Thymus (tissue), 11 donors: Measurements from ENCODE around the gene SLC38A3. TPM values are rescaled to one million over a fixed set of nuclear protein-coding genes. Genes with fewer than 3 reads are reported as not detected.

Experiments
- DNase-seq, 9 donors: peaks; one replicate each; pipeline ENCODE4 v3.0.0-alpha.2; 2013; ENCODE audit warnings: low spot score in 9 of 9, low read depth in 6 of 9, missing footprints in 1 of 9
- H3K27ac ChIP-seq, 2 donors: one replicate each; pipeline ENCODE4 v1.5.1; 2013; ENCODE audit warnings: control low read depth in 1 of 2, low read depth in 1 of 2, low read length in 1 of 2, mild to moderate bottlenecking in 1 of 2, moderate library complexity in 1 of 2
- H3K27me3 ChIP-seq, 2 donors: one replicate each; pipeline ENCODE4 v1.5.1; 2013; ENCODE audit warnings: low read length in 1 of 2; ENCODE audit not compliant: control insufficient read depth in 2 of 2, insufficient read depth in 1 of 2
- H3K36me3 ChIP-seq, 2 donors: one replicate each; pipeline ENCODE4 v1.5.1; 2013; ENCODE audit warnings: low read length in 1 of 2, mild to moderate bottlenecking in 1 of 2, moderate library complexity in 1 of 2; ENCODE audit not compliant: control insufficient read depth in 2 of 2, insufficient read depth in 2 of 2
- H3K4me1 ChIP-seq, 2 donors: one replicate each; pipeline ENCODE4 v1.5.1; 2013; ENCODE audit warnings: low read length in 2 of 2; ENCODE audit not compliant: control insufficient read depth in 2 of 2, insufficient read depth in 2 of 2
- H3K4me3 ChIP-seq, 2 donors: one replicate each; pipeline ENCODE4 v1.5.1; 2013; ENCODE audit warnings: low read length in 2 of 2, control low read depth in 1 of 2, mild to moderate bottlenecking in 1 of 2
- H3K9me3 ChIP-seq, 2 donors: one replicate each; pipeline ENCODE4 v1.5.1; 2013; ENCODE audit warnings: low read length in 1 of 2, mild to moderate bottlenecking in 1 of 2; ENCODE audit not compliant: control insufficient read depth in 2 of 2, insufficient read depth in 1 of 2
- WGBS: extraction: QIAGEN DNeasy Blood & Tissue Kit; methylation state at CpG from one replicate; pipeline ENCODE4 v1.1.7; 2013; 5-methylcytosine and 5-hydroxymethylcytosine counted together
- polyA plus RNA-seq: library from polyadenylated mRNA; stranded (reverse); fragments of 200-250 nt; gene quantifications from one replicate; pipeline ENCODE4 v1.2.3, GENCODE V29; 2013
- total RNA-seq: library from RNA; stranded (reverse); fragments of 120-200 nt; gene quantifications from one replicate; pipeline ENCODE4 v1.2.4, GENCODE V29; 2013
- donor health status: healthy.

The SLC38A3 gene
- total and polyA plus RNA-seq, 2 donors: 0.05 to 0.18 TPM

GRCh38 chr3:50174517-50174895, 30.6 kb upstream of the SLC38A3 start:
- Histone ChIP-seq H3K27ac (no peak overlapping the region), H3K4me3 (no peak overlapping the region), H3K36me3 (no peaks in the 10 kb centered on the region), H3K9me3 (peaks cover 0 to 5% of the 10 kb centered on the region in 2 donors), H3K27me3 (no peaks in the 10 kb centered on the region), H3K4me1 (no peaks in the 10 kb centered on the region)
- DNase-seq: no peak
- WGBS: 96% methylated on average over 7 of the region's 7 CpGs

- H3K9me3 ChIP-seq: peaks cover 0 to 5% of the 10 kb centered on the region in 2 donors
- no peak overlapping the region for H3K27ac ChIP-seq
- H3K4me1 ChIP-seq: no peaks in the 10 kb centered on the region
- 96% methylated on average over 17 of the region's 17 CpGs for WGBS
- H3K27me3 ChIP-seq: no peaks in the 10 kb centered on the region
- H3K36me3 ChIP-seq: no peaks in the 10 kb centered on the region
- no peak overlapping the region for H3K4me3 ChIP-seq
- DNase-seq: no peak
Observed at GRCh38 chr3:50174947-50175524, 30.0 kb upstream of the SLC38A3 start.

GRCh38 chr3:50177346-50177745, 27.7 kb upstream of the SLC38A3 start:
- Histone ChIP-seq H3K27me3 (no peaks in the 10 kb centered on the region), H3K4me3 (no peak overlapping the region), H3K36me3 (no peaks in the 10 kb centered on the region), H3K27ac (no peak overlapping the region), H3K9me3 (no peaks in the 10 kb centered on the region), H3K4me1 (no peaks in the 10 kb centered on the region)
- DNase-seq: no peak
- WGBS: 99% methylated on average over 2 of the region's 2 CpGs

- Histone ChIP-seq H3K27me3 (no peaks in the 10 kb centered on the region), H3K9me3 (no peaks in the 10 kb centered on the region), H3K4me1 (no peaks in the 10 kb centered on the region), H3K4me3 (no peak overlapping the region), H3K27ac (no peak overlapping the region), H3K36me3 (no peaks in the 10 kb centered on the region)
- WGBS: 47% methylated on average over 2 of the region's 2 CpGs
- DNase-seq: no peak
Observed at GRCh38 chr3:50179710-50180109, 25.4 kb upstream of the SLC38A3 start.

- 100% methylated on average over 5 of the region's 5 CpGs for WGBS
- Histone ChIP-seq H3K27ac (no peak overlapping the region), H3K4me3 (no peak overlapping the region), H3K9me3 (no peaks in the 10 kb centered on the region), H3K4me1 (no peaks in the 10 kb centered on the region), H3K36me3 (no peaks in the 10 kb centered on the region), H3K27me3 (no peaks in the 10 kb centered on the region)
- DNase-seq: no peak
Observed at GRCh38 chr3:50181985-50182384, 23.1 kb upstream of the SLC38A3 start.

- H3K4me3 ChIP-seq: no peak overlapping the region
- H3K36me3 ChIP-seq: no peaks in the 10 kb centered on the region
- H3K9me3 ChIP-seq: no peaks in the 10 kb centered on the region
- no peaks in the 10 kb centered on the region for H3K27me3 ChIP-seq
- H3K4me1 ChIP-seq: no peaks in the 10 kb centered on the region
- no peak for DNase-seq
- H3K27ac ChIP-seq: no peak overlapping the region
- WGBS: 96% methylated on average over 26 of the region's 26 CpGs
Observed at GRCh38 chr3:50182533-50183099, 22.5 kb upstream of the SLC38A3 start.

GRCh38 chr3:50183755-50184154, 21.3 kb upstream of the SLC38A3 start:
- H3K36me3 ChIP-seq: no peaks in the 10 kb centered on the region

GRCh38 chr3:50184242-50184978, 20.7 kb upstream of the SLC38A3 start:
- Histone ChIP-seq H3K27ac (no peak overlapping the region), H3K27me3 (no peaks in the 10 kb centered on the region), H3K4me3 (no peak overlapping the region), H3K36me3 (no peaks in the 10 kb centered on the region), H3K9me3 (no peaks in the 10 kb centered on the region), H3K4me1 (no peaks in the 10 kb centered on the region)
- 96% methylated on average over 21 of the region's 21 CpGs for WGBS
- DNase-seq: no peak

More at GRCh38 chr3:50183755-50184154, 21.3 kb upstream of the SLC38A3 start:
- H3K9me3 ChIP-seq: no peaks in the 10 kb centered on the region
- no peak overlapping the region for H3K27ac ChIP-seq
- no peak for DNase-seq
- WGBS: 97% methylated on average over 6 of the region's 6 CpGs
- H3K4me1 ChIP-seq: no peaks in the 10 kb centered on the region
- no peaks in the 10 kb centered on the region for H3K27me3 ChIP-seq
- H3K4me3 ChIP-seq: no peak overlapping the region

GRCh38 chr3:50185230-50185629, 19.8 kb upstream of the SLC38A3 start:
- no peak overlapping the region for H3K27ac ChIP-seq

More at GRCh38 chr3:50185230-50185629, 19.8 kb upstream of the SLC38A3 start:
- WGBS: 94% methylated on average over 4 of the region's 4 CpGs
- no peaks in the 10 kb centered on the region for H3K36me3 ChIP-seq
- H3K4me3 ChIP-seq: no peak overlapping the region
- H3K27me3 ChIP-seq: no peaks in the 10 kb centered on the region
- no peak for DNase-seq
- no peaks in the 10 kb centered on the region for H3K9me3 ChIP-seq
- H3K4me1 ChIP-seq: no peaks in the 10 kb centered on the region
